Measurements from ENCODE around the gene ARL13B.

DNA sequence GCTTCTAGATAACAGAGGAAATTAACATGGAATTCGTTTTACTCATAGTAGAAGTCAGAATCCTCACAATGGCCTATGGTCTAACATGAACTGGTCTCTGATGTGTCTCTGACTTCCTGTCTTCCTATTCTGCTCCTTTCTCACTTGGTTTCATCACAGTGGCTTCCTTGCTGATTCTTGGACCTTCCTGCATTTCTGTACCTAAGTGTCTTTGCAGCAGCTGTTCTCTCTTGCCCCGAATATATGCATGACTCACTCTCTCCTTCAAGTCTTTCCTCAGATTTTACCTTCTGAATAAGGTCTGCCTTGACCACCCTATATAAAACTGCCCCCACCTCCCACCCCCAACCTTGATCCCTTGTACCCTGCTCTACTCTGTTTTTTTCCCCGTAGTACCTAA is 14.1 kb downstream of the ARL13B start:
- TF ChIP-seq EP300 (IDR thresholded peaks at IDR 0.05; ENCODE audit: borderline replicate concordance): no peak
- TF ChIP-seq TAF1 (IDR thresholded peaks at IDR 0.05; ENCODE audit: low read depth): no peak
- TF ChIP-seq FOXM1 (IDR thresholded peaks at IDR 0.05; ENCODE audit: borderline replicate concordance, low read depth): no peak
- TF ChIP-seq CREB1 (IDR thresholded peaks at IDR 0.05; ENCODE audit: low read depth): no peak

Data from Ishikawa (cell line).